Glutamatergic neuron (in vitro differentiated cells): ENCODE data around the gene RAI1. TPM values are rescaled to one million over a fixed set of nuclear protein-coding genes. Genes with fewer than 3 reads are reported as not detected.
A peak's percentile ranks its signal among the peaks of the same experiment; 100 is the strongest.

ENCODE experiments used
- DNase-seq: peaks from one replicate; pipeline ENCODE4 v3.0.0; 2022
- H3K27ac Mint-ChIP-seq: one replicate; pipeline ENCODE4 v1.8.0; 2020; ENCODE audit warnings: mild to moderate bottlenecking, mixed read lengths, inconsistent platforms; ENCODE audit not compliant: unreplicated experiment
- H3K27me3 Mint-ChIP-seq: one replicate; pipeline ENCODE4 v1.8.0; 2020; ENCODE audit warnings: mild to moderate bottlenecking, moderate library complexity, mixed read lengths, inconsistent platforms; ENCODE audit not compliant: unreplicated experiment
- H3K36me3 Mint-ChIP-seq: one replicate; pipeline ENCODE4 v1.8.0; 2020; ENCODE audit warnings: mild to moderate bottlenecking, mixed read lengths, inconsistent platforms; ENCODE audit not compliant: unreplicated experiment
- H3K4me1 Mint-ChIP-seq: one replicate; pipeline ENCODE4 v1.8.0; 2020; ENCODE audit warnings: mild to moderate bottlenecking, low read depth, mixed read lengths, inconsistent platforms; ENCODE audit not compliant: unreplicated experiment
- H3K4me3 Mint-ChIP-seq: one replicate; pipeline ENCODE4 v1.8.0; 2020; ENCODE audit warnings: mild to moderate bottlenecking, mixed read lengths, inconsistent platforms; ENCODE audit not compliant: unreplicated experiment
- H3K9me3 Mint-ChIP-seq: one replicate; pipeline ENCODE4 v1.8.0; 2020; ENCODE audit warnings: mild to moderate bottlenecking, moderate library complexity, mixed read lengths, inconsistent platforms; ENCODE audit not compliant: unreplicated experiment
- total RNA-seq: library from RNA; stranded (reverse); fragmentation: NEBNext Ultra II Directional; extraction: Animal tissue kit (Norgen Biotek cat#: 25700); gene quantifications from one replicate; pipeline ENCODE4 v1.2.1, GENCODE V29; 2021; ENCODE audit not compliant: unreplicated experiment
- TF ChIP-seq, protein P1 (sequence below): fragments of 200-600 bp; sonication (generic); IDR thresholded peaks from one replicate; pipeline ENCODE4 v1.5.0; 2021; ENCODE audit not compliant: partially characterized antibody, unreplicated experiment

The RAI1 gene
- total RNA-seq, 1 donor from 2014 or later: 70.2 TPM

DNA sequence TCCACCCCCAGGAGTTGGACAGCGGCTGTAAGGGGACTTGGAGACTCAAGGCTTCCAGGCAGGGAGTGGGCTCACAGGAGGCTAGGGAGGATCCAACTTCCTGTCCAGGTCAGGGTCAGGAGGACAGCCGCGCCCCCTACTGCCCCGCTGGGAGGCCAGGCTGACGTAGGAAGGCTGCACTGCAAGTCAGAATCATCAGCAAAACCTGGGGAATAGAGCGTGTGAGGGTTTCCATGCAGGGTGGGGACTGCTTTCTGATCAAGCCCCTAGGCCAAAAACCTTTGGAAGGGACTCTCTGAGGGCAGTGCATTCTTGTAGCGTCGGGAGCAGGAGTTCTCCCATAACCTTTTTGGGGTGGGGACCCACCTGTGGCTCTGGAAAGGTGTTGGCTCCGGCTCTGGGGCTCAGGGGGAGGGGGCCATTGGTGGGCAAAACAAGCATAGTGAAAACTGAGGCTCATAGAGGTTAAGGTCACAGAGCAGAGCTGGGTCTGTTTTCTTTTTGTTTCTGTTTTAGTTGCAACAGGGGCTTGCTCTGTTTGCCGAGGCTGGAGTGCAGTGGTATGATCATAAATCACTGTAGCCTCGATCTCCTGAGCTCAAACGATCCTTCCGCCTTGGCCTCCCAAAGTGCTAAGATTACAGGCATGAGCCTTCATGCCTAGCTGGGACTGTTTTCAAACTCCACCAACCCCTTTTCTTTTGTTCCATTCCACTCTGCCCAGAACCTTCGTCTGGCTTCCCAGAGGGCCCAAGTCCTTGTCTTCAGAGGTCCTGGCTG lies 22.1 kb downstream of the RAI1 start:
- DNase-seq: peak; percentile 44
- TF ChIP-seq, protein P1, sequence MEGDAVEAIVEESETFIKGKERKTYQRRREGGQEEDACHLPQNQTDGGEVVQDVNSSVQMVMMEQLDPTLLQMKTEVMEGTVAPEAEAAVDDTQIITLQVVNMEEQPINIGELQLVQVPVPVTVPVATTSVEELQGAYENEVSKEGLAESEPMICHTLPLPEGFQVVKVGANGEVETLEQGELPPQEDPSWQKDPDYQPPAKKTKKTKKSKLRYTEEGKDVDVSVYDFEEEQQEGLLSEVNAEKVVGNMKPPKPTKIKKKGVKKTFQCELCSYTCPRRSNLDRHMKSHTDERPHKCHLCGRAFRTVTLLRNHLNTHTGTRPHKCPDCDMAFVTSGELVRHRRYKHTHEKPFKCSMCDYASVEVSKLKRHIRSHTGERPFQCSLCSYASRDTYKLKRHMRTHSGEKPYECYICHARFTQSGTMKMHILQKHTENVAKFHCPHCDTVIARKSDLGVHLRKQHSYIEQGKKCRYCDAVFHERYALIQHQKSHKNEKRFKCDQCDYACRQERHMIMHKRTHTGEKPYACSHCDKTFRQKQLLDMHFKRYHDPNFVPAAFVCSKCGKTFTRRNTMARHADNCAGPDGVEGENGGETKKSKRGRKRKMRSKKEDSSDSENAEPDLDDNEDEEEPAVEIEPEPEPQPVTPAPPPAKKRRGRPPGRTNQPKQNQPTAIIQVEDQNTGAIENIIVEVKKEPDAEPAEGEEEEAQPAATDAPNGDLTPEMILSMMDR: no peak
- Mint-ChIP-seq H3K9me3 (peaks cover 14% of the 10 kb centered on the region), H3K4me1 (peaks cover 32% of the 10 kb centered on the region), H3K4me3 (no peak overlapping the region), H3K27me3 (peaks cover 26% of the 10 kb centered on the region), H3K36me3 (no peaks in the 10 kb centered on the region), H3K27ac (peak overlapping the region; percentile 43)

- Mint-ChIP-seq H3K4me1 (peaks cover 21% of the 10 kb centered on the region), H3K27me3 (peaks cover 22% of the 10 kb centered on the region), H3K36me3 (no peaks in the 10 kb centered on the region), H3K27ac (peak overlapping the region; percentile 50), H3K9me3 (peaks cover 9% of the 10 kb centered on the region), H3K4me3 (no peak overlapping the region)
- TF ChIP-seq, protein P1: no peak
- DNase-seq: no peak
These were observed 23.7 kb downstream of the RAI1 start for GRCh38 chr17:17704931-17705330.

- Mint-ChIP-seq H3K9me3 (peaks cover 4% of the 10 kb centered on the region), H3K4me1 (peaks cover 12% of the 10 kb centered on the region), H3K27me3 (peaks cover 15% of the 10 kb centered on the region), H3K4me3 (no peak overlapping the region), H3K27ac (no peak overlapping the region), H3K36me3 (no peaks in the 10 kb centered on the region)
- TF ChIP-seq, protein P1: no peak
- DNase-seq: no peak
These were observed 25.1 kb downstream of the RAI1 start for GRCh38 chr17:17706140-17707060.

DNA sequence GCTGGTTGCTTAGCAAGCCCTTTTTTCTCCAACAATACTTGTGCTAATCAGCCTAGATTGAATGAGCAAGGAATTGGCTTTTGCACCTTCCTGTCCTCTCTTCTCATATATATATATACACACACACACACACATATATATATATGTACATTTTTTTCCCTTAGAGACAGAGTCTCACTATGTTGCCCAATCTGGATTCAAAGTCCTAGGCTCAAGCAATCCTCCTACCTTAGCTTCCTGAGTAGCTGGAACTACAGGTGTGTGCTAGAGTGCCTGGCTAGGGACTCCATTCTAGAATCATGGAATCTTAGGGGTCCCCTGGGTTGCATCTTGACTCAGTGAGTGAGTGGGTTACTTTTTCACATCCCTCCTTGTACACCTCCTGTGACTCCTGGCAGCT lies 27.0 kb downstream of the RAI1 start:
- TF ChIP-seq, protein P1: no peak
- H3K4me3 Mint-ChIP-seq: no peak overlapping the region
- peaks cover 8% of the 10 kb centered on the region for H3K9me3 Mint-ChIP-seq
- no peaks in the 10 kb centered on the region for H3K36me3 Mint-ChIP-seq
- peaks cover 11% of the 10 kb centered on the region for H3K4me1 Mint-ChIP-seq
- peaks cover 12% of the 10 kb centered on the region for H3K27me3 Mint-ChIP-seq
- DNase-seq: no peak
- no peak overlapping the region for H3K27ac Mint-ChIP-seq
